Measurements from ENCODE around the gene NELFE.
"Not testable (repeated sequence)": the region's sequence is repeated elsewhere in the genome, so short reads cannot be mapped to it uniquely, and the experiment has no call there.

NELFE gene

GRCh38 chr6:31994421-31994820 is 35.6 kb upstream of the NELFE start:
- not testable (repeated sequence) for H3K27me3 ChIP-seq (ENCODE audit: insufficient read depth, poor library complexity, severe bottlenecking); H3K9me3 ChIP-seq (ENCODE audit: severe bottlenecking); H3K4me1 ChIP-seq (ENCODE audit: insufficient read depth, poor library complexity, severe bottlenecking); ATAC-seq (ENCODE audit: low read depth); DNase-seq (ENCODE audit: low spot score); H3K36me3 ChIP-seq (ENCODE audit: low read depth); H3K27ac ChIP-seq (ENCODE audit: poor library complexity, severe bottlenecking); H3K4me3 ChIP-seq (ENCODE audit: severe bottlenecking)

DNA sequence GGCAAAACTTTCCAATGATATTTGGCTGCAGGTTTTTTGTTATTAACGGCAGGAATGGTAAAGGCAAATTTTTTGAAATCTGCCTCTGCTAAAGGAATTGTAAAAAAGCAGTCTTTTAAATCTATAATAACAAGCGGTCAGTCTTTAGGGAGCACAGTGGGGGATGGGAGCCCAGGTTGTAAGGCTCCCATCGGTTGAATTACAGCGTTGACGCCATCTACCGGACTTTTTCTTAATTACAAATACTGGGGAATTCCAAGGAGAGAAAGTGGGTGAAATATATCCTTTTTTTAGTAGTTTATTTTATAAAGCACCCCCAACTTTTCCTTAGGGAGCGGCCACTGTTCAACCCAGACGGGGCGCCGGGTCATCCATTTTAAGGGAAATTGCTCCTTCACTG is 30.6 kb upstream of the NELFE start:
- H3K4me3 ChIP-seq (ENCODE audit: severe bottlenecking); DNase-seq (ENCODE audit: low spot score); H3K4me1 ChIP-seq (ENCODE audit: insufficient read depth, poor library complexity, severe bottlenecking); ATAC-seq (ENCODE audit: low read depth); H3K9me3 ChIP-seq (ENCODE audit: severe bottlenecking); H3K27me3 ChIP-seq (ENCODE audit: insufficient read depth, poor library complexity, severe bottlenecking); H3K27ac ChIP-seq (ENCODE audit: poor library complexity, severe bottlenecking); H3K36me3 ChIP-seq (ENCODE audit: low read depth): not testable (repeated sequence)

- not testable (repeated sequence) for H3K27me3 ChIP-seq (ENCODE audit: insufficient read depth, poor library complexity, severe bottlenecking); DNase-seq (ENCODE audit: low spot score); H3K4me3 ChIP-seq (ENCODE audit: severe bottlenecking); H3K4me1 ChIP-seq (ENCODE audit: insufficient read depth, poor library complexity, severe bottlenecking); H3K27ac ChIP-seq (ENCODE audit: poor library complexity, severe bottlenecking); H3K9me3 ChIP-seq (ENCODE audit: severe bottlenecking); ATAC-seq (ENCODE audit: low read depth)
- peaks cover 10% of the 10 kb centered on the region for H3K36me3 ChIP-seq (ENCODE audit: low read depth)
Measured at GRCh38 chr6:31981744-31982143, 23.0 kb upstream of the NELFE start, which contains the start of gene C4A. TSS of gene C4A (plus strand) at chr6:31982057. CDS start at chr6:31982108, 51 bp downstream.

DNA sequence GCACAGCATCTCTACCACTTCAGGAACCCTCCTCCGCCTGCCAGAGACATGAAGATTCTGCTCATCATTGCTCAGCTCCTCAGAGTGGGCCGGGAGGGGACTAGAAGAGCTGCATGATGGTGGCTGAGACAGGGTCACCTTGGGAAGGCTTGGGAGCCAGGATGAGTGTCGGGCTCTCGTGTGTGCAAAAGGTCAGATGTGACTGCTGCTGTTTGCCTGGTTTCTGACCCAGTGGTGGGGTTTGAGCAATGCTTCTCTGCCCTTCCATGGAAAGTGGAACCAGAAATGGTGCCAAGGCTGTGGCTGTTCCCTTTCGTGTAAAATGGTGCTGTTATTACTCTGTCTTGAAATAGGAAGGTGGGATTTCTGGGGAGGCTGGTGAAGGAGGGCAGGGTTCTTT is 22.2 kb upstream of the NELFE start:
- not testable (repeated sequence) for DNase-seq (ENCODE audit: low spot score); H3K27me3 ChIP-seq (ENCODE audit: insufficient read depth, poor library complexity, severe bottlenecking); H3K4me1 ChIP-seq (ENCODE audit: insufficient read depth, poor library complexity, severe bottlenecking); H3K27ac ChIP-seq (ENCODE audit: poor library complexity, severe bottlenecking); H3K4me3 ChIP-seq (ENCODE audit: severe bottlenecking); ATAC-seq (ENCODE audit: low read depth); H3K9me3 ChIP-seq (ENCODE audit: severe bottlenecking)
- H3K36me3 ChIP-seq (ENCODE audit: low read depth) = peaks cover 10% of the 10 kb centered on the region

DNA sequence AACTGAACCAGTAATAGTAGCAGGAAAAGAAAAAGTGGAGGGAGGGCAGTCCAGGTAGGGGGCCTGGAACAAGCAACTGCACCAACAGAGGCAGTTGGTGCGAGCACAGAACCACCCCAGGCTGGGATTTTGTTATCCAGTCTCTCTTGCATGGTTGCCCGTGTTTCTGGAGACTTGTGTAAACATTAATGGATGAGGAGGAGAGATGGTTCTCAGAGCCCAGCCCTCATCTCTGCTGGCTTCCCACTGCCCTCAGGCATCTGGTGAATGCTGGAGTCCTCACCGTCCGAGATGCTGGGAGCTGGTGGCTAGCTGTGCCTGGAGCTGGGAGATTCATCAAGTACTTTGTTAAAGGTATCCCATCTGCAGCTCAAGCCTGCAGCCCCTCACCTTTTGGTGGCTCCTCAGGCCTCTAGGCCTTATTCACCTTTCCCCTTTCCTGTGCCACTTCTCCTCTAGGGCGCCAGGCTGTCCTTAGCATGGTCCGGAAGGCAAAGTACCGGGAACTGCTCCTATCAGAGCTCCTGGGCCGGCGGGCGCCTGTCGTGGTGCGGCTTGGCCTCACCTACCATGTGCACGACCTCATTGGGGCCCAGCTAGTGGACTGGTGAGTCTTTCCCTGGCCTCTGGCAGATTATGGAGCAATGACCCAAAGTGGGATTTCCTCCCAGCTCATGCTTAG is 21.6 kb upstream of the NELFE start:
- H3K9me3 ChIP-seq (ENCODE audit: severe bottlenecking); H3K4me1 ChIP-seq (ENCODE audit: insufficient read depth, poor library complexity, severe bottlenecking); ATAC-seq (ENCODE audit: low read depth); H3K4me3 ChIP-seq (ENCODE audit: severe bottlenecking); H3K27me3 ChIP-seq (ENCODE audit: insufficient read depth, poor library complexity, severe bottlenecking); DNase-seq (ENCODE audit: low spot score); H3K27ac ChIP-seq (ENCODE audit: poor library complexity, severe bottlenecking): not testable (repeated sequence)
- peaks cover 10% of the 10 kb centered on the region for H3K36me3 ChIP-seq (ENCODE audit: low read depth)

- no peak overlapping the region for H3K27ac ChIP-seq (ENCODE audit: poor library complexity, severe bottlenecking)
- H3K27me3 ChIP-seq (ENCODE audit: insufficient read depth, poor library complexity, severe bottlenecking) = no peaks in the 10 kb centered on the region
- no peak for ATAC-seq (ENCODE audit: low read depth)
- H3K4me3 ChIP-seq (ENCODE audit: severe bottlenecking) = no peak overlapping the region
- no peaks in the 10 kb centered on the region for H3K4me1 ChIP-seq (ENCODE audit: insufficient read depth, poor library complexity, severe bottlenecking)
- peaks cover 10% of the 10 kb centered on the region for H3K36me3 ChIP-seq (ENCODE audit: low read depth)
- no peak for DNase-seq (ENCODE audit: low spot score)
- H3K9me3 ChIP-seq (ENCODE audit: severe bottlenecking) = no peaks in the 10 kb centered on the region
- TF ChIP-seq CTCF (IDR thresholded peaks at IDR 0.05; ENCODE audit: poor library complexity, severe bottlenecking) = no peak
Measured at GRCh38 chr6:31979238-31979898, 20.6 kb upstream of the NELFE start.

- DNase-seq (ENCODE audit: low spot score) (no peak), ATAC-seq (ENCODE audit: low read depth) (no peak)
- peaks cover 10% of the 10 kb centered on the region for H3K36me3 ChIP-seq (ENCODE audit: low read depth)
- TF ChIP-seq CTCF (IDR thresholded peaks at IDR 0.05; ENCODE audit: poor library complexity, severe bottlenecking) = no peak
- no peak overlapping the region for H3K27ac ChIP-seq (ENCODE audit: poor library complexity, severe bottlenecking)
- H3K9me3 ChIP-seq (ENCODE audit: severe bottlenecking) = no peaks in the 10 kb centered on the region
- H3K4me1 ChIP-seq (ENCODE audit: insufficient read depth, poor library complexity, severe bottlenecking) = no peaks in the 10 kb centered on the region
- H3K4me3 ChIP-seq (ENCODE audit: severe bottlenecking) = no peak overlapping the region
- H3K27me3 ChIP-seq (ENCODE audit: insufficient read depth, poor library complexity, severe bottlenecking) = no peaks in the 10 kb centered on the region
Measured at GRCh38 chr6:31978831-31979230, 20.1 kb upstream of the NELFE start.
